Colonic mucosa (tissue), 4 donors: ENCODE measurements around the gene TMEM205. TPM values are rescaled to one million over a fixed set of nuclear protein-coding genes. Genes with fewer than 3 reads are reported as not detected.
A peak's percentile ranks its signal among the peaks of the same experiment; 100 is the strongest.
"Not testable (repeated sequence)": the region's sequence is repeated elsewhere in the genome, so short reads cannot be mapped to it uniquely, and the experiment has no call there.

Source experiments
- DNase-seq: peaks from one replicate; pipeline ENCODE4 v3.0.0-alpha.2; 2020
- H3K27ac ChIP-seq: fragments of 200-600 bp; one replicate; pipeline ENCODE4 v1.8.0; 2021
- H3K27me3 ChIP-seq: fragments of 200-600 bp; one replicate; pipeline ENCODE4 v1.8.0; 2021
- H3K36me3 ChIP-seq: fragments of 200-600 bp; one replicate; pipeline ENCODE4 v1.8.0; 2021
- H3K4me1 ChIP-seq: fragments of 200-600 bp; one replicate; pipeline ENCODE4 v1.8.0; 2021; ENCODE audit warnings: mild to moderate bottlenecking
- H3K4me3 ChIP-seq: fragments of 200-600 bp; one replicate; pipeline ENCODE4 v1.8.0; 2021
- H3K9ac ChIP-seq, 2 donors: one replicate each; pipeline ENCODE4 v1.7.0; 2013; ENCODE audit warnings: control low read depth in 2 of 2, low read depth in 2 of 2, low read length in 2 of 2
- H3K9me3 ChIP-seq: fragments of 200-600 bp; one replicate; pipeline ENCODE4 v1.8.0; 2021
- intact Hi-C: fragments of 100-400 bp; cut with DNase I; formaldehyde crosslinking; loops from one replicate; pipeline ENCODE4 v1.14.1; 2022
- total RNA-seq, 2 donors: library from RNA; stranded (reverse); fragmentation: NEBNext Ultra II Directional in 1 of 2; extraction: Animal tissue kit (Norgen Biotek cat#: 25700) in 1 of 2; gene quantifications; one replicate each; pipeline ENCODE4 v1.2.1, GENCODE V29; 2021
- TF ChIP-seq, protein P1 (sequence below): fragments of 200-600 bp; IDR thresholded peaks from one replicate; pipeline ENCODE4 v1.8.0; 2022; ENCODE audit warnings: antibody characterized with exemption, mild to moderate bottlenecking
- donor health status: healthy.
- donor health status: DM: no; HTN: no; CAD: no.
- donor health status: DM: no; HTN: no; CAD: no.

Gene TMEM205
- total RNA-seq, 2 donors from 2014 or later, result 45.4 to 63.4 TPM

- intact Hi-C loops, result no loop called here
- H3K4me1 ChIP-seq, result peaks cover 6% of the 10 kb centered on the region
- no peaks in the 10 kb centered on the region for H3K9me3 ChIP-seq
- no peaks in the 10 kb centered on the region for H3K27me3 ChIP-seq
- no peaks in the 10 kb centered on the region for H3K36me3 ChIP-seq
- peak; percentile 51 for DNase-seq
- TF ChIP-seq, protein P1, sequence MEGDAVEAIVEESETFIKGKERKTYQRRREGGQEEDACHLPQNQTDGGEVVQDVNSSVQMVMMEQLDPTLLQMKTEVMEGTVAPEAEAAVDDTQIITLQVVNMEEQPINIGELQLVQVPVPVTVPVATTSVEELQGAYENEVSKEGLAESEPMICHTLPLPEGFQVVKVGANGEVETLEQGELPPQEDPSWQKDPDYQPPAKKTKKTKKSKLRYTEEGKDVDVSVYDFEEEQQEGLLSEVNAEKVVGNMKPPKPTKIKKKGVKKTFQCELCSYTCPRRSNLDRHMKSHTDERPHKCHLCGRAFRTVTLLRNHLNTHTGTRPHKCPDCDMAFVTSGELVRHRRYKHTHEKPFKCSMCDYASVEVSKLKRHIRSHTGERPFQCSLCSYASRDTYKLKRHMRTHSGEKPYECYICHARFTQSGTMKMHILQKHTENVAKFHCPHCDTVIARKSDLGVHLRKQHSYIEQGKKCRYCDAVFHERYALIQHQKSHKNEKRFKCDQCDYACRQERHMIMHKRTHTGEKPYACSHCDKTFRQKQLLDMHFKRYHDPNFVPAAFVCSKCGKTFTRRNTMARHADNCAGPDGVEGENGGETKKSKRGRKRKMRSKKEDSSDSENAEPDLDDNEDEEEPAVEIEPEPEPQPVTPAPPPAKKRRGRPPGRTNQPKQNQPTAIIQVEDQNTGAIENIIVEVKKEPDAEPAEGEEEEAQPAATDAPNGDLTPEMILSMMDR, result no peak
- peak overlapping the region; percentile 60 for H3K27ac ChIP-seq
- peak overlapping the region; percentile 65 for H3K4me3 ChIP-seq
- peak overlapping the region; percentile 75 to 79 for H3K9ac ChIP-seq
Measured at GRCh38 chr19:11338569-11339253, 7.4 kb downstream of the TMEM205 start.

- no peaks in the 10 kb centered on the region for H3K9me3 ChIP-seq
- peak; percentile 70 for DNase-seq
- H3K4me3 ChIP-seq, result peak overlapping the region; percentile 65
- TF ChIP-seq, protein P1, result no peak
- no peaks in the 10 kb centered on the region for H3K36me3 ChIP-seq
- H3K4me1 ChIP-seq, result peaks cover 6% of the 10 kb centered on the region
- no peak overlapping the region for H3K27ac ChIP-seq
- H3K9ac ChIP-seq, result peak overlapping the region; percentile 63 to 75
- intact Hi-C loops, result no loop called here
- H3K27me3 ChIP-seq, result no peaks in the 10 kb centered on the region
Measured at GRCh38 chr19:11338121-11338520, 7.9 kb downstream of the TMEM205 start.

DNA sequence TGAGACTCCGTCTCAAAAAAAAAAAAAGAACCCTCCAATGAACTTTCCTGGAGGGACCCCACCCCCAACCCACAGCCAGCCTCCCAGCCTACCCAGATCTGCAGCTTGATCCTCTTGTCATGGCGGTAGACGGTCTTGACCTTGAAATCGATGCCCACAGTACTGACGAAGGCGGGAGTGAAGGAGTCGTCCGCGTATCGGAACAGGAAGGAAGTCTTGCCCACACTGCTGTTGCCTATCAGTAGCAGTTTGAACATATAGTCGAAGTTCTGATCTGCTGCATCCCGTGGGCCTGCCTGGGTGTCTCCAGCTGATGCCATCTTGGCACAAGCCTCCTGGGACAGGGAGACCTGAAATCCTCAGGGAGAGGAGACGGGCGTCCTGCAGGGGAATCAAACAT is 9.0 kb downstream of the TMEM205 start:
- peaks cover 6% of the 10 kb centered on the region for H3K4me1 ChIP-seq
- intact Hi-C loops, result no loop called here
- no peak for DNase-seq
- no peaks in the 10 kb centered on the region for H3K36me3 ChIP-seq
- H3K4me3 ChIP-seq, result no peak overlapping the region
- H3K9me3 ChIP-seq, result no peaks in the 10 kb centered on the region
- no peaks in the 10 kb centered on the region for H3K27me3 ChIP-seq
- no peak overlapping the region for H3K27ac ChIP-seq
- TF ChIP-seq, protein P1, result no peak
- no peak overlapping the region for H3K9ac ChIP-seq

- no peak overlapping the region for H3K9ac ChIP-seq
- TF ChIP-seq, protein P1, result no peak
- H3K4me3 ChIP-seq, result no peak overlapping the region
- no peak for DNase-seq
- no peaks in the 10 kb centered on the region for H3K9me3 ChIP-seq
- no peak overlapping the region for H3K27ac ChIP-seq
- H3K27me3 ChIP-seq, result no peaks in the 10 kb centered on the region
- intact Hi-C loops, result no loop called here
- peaks cover 6% of the 10 kb centered on the region for H3K4me1 ChIP-seq
- no peaks in the 10 kb centered on the region for H3K36me3 ChIP-seq
Measured at GRCh38 chr19:11335449-11336146, 10.5 kb downstream of the TMEM205 start.

GRCh38 chr19:11333838-11334237 is 12.2 kb downstream of the TMEM205 start:
- DNase-seq, result peak; percentile 47
- not testable (repeated sequence) for H3K36me3 ChIP-seq

DNA sequence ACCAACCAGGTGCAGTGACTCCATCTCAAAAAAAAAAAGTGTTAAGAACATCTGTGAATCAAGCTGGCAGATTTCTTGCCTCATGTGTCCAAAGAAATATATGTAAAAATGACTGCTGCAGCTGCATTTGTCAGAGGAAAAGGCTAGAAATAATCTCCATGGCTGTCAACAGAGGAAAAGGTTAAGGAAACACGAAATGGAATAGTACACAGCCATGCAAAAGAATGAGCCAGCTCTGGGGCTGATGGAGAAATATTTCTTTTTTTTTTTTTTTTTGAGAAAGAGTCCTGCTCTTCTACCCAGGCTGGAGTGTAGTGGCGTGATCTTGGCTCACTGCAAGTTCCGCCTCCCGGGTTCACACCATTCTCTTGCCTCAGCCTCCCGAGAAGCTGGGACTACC is 13.2 kb downstream of the TMEM205 start:
- Histone ChIP-seq H3K9ac (no peak overlapping the region), H3K27me3 (no peaks in the 10 kb centered on the region), H3K4me1 (peaks cover under 1% of the 10 kb centered on the region), H3K4me3 (no peak overlapping the region), H3K9me3 (no peaks in the 10 kb centered on the region), H3K36me3 (no peaks in the 10 kb centered on the region), H3K27ac (no peak overlapping the region)
- intact Hi-C loops, result no loop called here
- no peak for DNase-seq
- TF ChIP-seq, protein P1, result no peak

More at GRCh38 chr19:11333838-11334237, 12.2 kb downstream of the TMEM205 start:
- H3K4me3 ChIP-seq, H3K9ac ChIP-seq, H3K9me3 ChIP-seq, H3K27ac ChIP-seq, H3K27me3 ChIP-seq, intact Hi-C loops, H3K4me1 ChIP-seq: not testable (repeated sequence)
